Activated T-cell treated with anti-CD3 and anti-CD28 coated beads, Interleukin-2, amount 50 U/mL, for 72 hours (primary cell): ENCODE data around the gene C6orf136. TPM values are rescaled to one million over a fixed set of nuclear protein-coding genes. Genes with fewer than 3 reads are reported as not detected.

Source experiments
- ATAC-seq, 2 donors: fragments of 150-1000 bp; cut with Tn5 transposase; replicated peaks in 1 of 2; 2 replicates each; pipeline ENCODE4 v1.10.0; 2021; ENCODE audit warnings: moderate library complexity in 2 of 2, mild to moderate bottlenecking in 1 of 2
- DNase-seq, 2 donors: peaks; one replicate each; pipeline ENCODE4 v3.0.0; 2021 to 2022; ENCODE audit warnings: mixed read lengths in 1 of 2
- H3K27ac Mint-ChIP-seq: one replicate; pipeline ENCODE4 v1.8.0; 2022; ENCODE audit warnings: mild to moderate bottlenecking, moderate library complexity, mixed read lengths
- H3K27me3 Mint-ChIP-seq: one replicate; pipeline ENCODE4 v1.8.0; 2022; ENCODE audit warnings: low read depth, mixed read lengths
- H3K36me3 Mint-ChIP-seq, 2 donors: one replicate each; pipeline ENCODE4 v1.8.0; 2022; ENCODE audit warnings: mixed read lengths in 2 of 2, mild to moderate bottlenecking in 1 of 2; ENCODE audit not compliant: insufficient read depth in 2 of 2
- H3K4me1 Mint-ChIP-seq: one replicate; pipeline ENCODE4 v1.8.0; 2022; ENCODE audit warnings: low read depth, mixed read lengths
- H3K4me3 Mint-ChIP-seq, 2 donors: one replicate each; pipeline ENCODE4 v1.8.0; 2022; ENCODE audit warnings: mild to moderate bottlenecking in 2 of 2, mixed read lengths in 2 of 2, moderate library complexity in 2 of 2
- H3K9me3 Mint-ChIP-seq, 2 donors: one replicate each; pipeline ENCODE4 v1.8.0; 2022; ENCODE audit warnings: mixed read lengths in 2 of 2
- total RNA-seq, 2 donors: library from RNA; stranded (reverse); gene quantifications; one replicate each; pipeline ENCODE4 v1.2.3, GENCODE V29; 2022

Gene C6orf136
- total RNA-seq, 2 donors from 2014 or later, result 25.8 to 36.0 TPM

DNA sequence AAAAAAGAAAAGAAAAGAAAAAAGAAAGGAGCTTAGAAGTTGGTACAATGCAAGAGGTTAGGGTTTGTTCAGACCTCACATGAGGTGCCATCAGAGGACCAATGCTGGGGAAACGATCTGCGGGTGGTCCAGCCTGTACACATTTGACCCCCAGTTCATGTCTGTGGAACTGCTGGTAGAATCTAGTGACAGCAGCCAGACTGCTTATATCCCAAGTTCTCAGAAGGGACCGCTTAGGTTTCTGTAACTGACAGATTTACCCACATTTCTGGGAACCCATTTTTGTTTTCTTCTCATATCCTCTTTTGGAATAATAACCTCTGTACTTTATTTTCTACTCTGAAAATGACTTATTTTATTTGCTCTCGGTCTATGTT lies 34.8 kb downstream of the C6orf136 start:
- peak in 1 of 2 donors; percentile 27 for DNase-seq
- H3K27me3 Mint-ChIP-seq, result no peaks in the 10 kb centered on the region
- H3K27ac Mint-ChIP-seq, result peak overlapping the region; percentile 94
- peaks cover 40 to 60% of the 10 kb centered on the region in 2 donors for H3K36me3 Mint-ChIP-seq
- peak overlapping the region; percentile 96 to 98 for H3K4me3 Mint-ChIP-seq
- H3K9me3 Mint-ChIP-seq, result no peaks in the 10 kb centered on the region
- H3K4me1 Mint-ChIP-seq, result peaks cover 33% of the 10 kb centered on the region
- peak in 1 of 2 donors; percentile 1 for ATAC-seq

GRCh38 chr6:30682143-30683117 lies 35.5 kb downstream of the C6orf136 start:
- peaks cover 33% of the 10 kb centered on the region for H3K4me1 Mint-ChIP-seq
- ATAC-seq, result peak; percentile 69 to 75
- peaks cover 40 to 62% of the 10 kb centered on the region in 2 donors for H3K36me3 Mint-ChIP-seq
- H3K4me3 Mint-ChIP-seq, result peak overlapping the region; percentile 96 to 98
- H3K27ac Mint-ChIP-seq, result peak overlapping the region; percentile 94
- H3K27me3 Mint-ChIP-seq, result no peaks in the 10 kb centered on the region
- peak; percentile 90 for DNase-seq
- H3K9me3 Mint-ChIP-seq, result no peaks in the 10 kb centered on the region

DNA sequence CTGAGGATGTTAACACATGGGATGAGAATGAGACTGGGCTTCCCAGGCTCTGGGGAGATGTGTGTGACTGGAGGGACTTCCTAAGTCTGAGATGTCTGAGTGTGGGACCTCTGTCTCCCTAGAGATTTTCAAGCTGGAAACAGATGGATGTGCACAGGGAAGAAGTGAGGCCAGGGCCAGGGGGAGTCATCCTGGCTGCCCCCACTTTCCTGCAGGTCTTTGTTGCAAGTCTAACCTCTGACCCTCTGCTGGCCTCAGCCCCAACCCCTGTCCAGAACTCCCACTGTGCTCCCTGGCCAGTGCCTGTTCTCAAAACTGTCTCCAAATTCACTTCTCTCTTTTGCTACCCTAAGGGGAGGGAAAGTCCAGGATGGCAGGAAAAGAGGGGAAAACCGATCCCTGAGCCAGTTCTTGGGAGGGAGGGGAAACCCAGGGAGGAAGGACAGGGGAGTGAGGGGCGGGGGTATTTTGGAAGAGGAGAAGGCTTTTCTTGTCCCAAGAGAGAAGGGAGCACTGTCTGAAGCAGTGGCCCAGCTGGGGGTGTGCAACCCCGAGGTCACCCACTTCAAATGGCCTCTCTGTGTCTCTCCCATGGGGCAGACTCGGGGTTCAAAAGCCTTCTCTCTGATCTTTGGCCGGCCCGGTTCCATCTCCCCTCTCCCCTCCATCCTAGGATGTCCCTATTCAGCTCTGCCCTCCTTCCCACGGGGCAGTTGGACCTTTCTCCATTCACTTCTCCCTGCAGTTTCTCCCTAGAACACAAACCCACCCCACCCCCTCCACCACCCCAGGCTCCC lies 36.4 kb downstream of the C6orf136 start:
- no peaks in the 10 kb centered on the region for H3K9me3 Mint-ChIP-seq
- peaks cover 42% of the 10 kb centered on the region for H3K4me1 Mint-ChIP-seq
- ATAC-seq (no peak), DNase-seq (no peak)
- H3K36me3 Mint-ChIP-seq, result peaks cover 40 to 60% of the 10 kb centered on the region in 2 donors
- no peaks in the 10 kb centered on the region for H3K27me3 Mint-ChIP-seq
- peak overlapping the region; percentile 72 for H3K27ac Mint-ChIP-seq
- H3K4me3 Mint-ChIP-seq, result peak overlapping the region; percentile 96 to 98

- no peaks in the 10 kb centered on the region for H3K27me3 Mint-ChIP-seq
- peaks cover 39 to 56% of the 10 kb centered on the region in 2 donors for H3K36me3 Mint-ChIP-seq
- no peaks in the 10 kb centered on the region for H3K9me3 Mint-ChIP-seq
- peak overlapping the region; percentile 72 for H3K27ac Mint-ChIP-seq
- no peak for ATAC-seq
- peak overlapping the region; percentile 96 to 98 for H3K4me3 Mint-ChIP-seq
- no peak for DNase-seq
- H3K4me1 Mint-ChIP-seq, result peaks cover 42% of the 10 kb centered on the region
Observed at GRCh38 chr6:30683980-30684338, 37.0 kb downstream of the C6orf136 start.

DNA sequence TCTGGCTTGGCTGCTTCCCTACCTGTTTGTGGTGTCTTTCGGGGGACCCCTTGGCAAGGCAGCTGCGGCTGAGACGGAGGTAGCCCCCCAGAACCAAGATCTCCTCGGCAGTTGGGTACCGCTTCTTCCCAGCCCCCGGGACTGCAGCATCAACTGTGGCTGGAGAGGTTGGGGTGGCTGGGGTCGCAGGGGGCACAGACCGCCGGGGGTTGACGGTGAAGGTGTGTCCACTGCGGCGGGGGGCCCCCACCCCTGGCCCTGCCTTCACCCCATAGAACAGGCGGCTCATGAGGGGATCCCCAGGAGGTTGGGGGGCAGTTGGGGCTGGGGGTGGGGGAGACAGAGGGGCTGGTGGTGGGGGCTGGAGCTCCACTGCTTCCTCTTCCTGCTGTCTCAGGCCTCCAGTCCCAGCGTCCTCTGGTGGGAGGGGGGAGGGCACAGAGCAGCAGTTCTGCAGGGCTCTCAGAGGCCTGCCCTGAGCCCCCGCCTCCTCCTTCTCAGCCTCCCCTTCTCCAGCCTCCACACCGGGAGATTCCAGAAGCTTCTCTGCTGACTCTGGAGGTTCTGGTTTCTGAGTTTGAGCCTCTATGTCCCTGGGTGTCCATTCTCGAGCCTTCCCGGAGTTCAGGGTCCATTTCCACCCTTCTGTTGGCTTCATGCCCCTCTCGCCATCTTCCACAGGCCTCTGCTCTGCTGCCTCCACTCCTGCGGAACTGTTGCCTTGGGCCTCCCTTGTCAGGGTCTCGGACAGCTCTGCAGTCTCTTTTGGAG lies 37.6 kb downstream of the C6orf136 start:
- Mint-ChIP-seq H3K27me3 (no peaks in the 10 kb centered on the region), H3K36me3 (peaks cover 38 to 52% of the 10 kb centered on the region in 2 donors), H3K27ac (peak overlapping the region; percentile 95), H3K4me3 (peak overlapping the region; percentile 96 to 98), H3K4me1 (peaks cover 42% of the 10 kb centered on the region), H3K9me3 (no peaks in the 10 kb centered on the region)
- DNase-seq, result peak; percentile 62 to 69
- no peak for ATAC-seq

- Mint-ChIP-seq H3K27ac (peak overlapping the region; percentile 95), H3K27me3 (no peaks in the 10 kb centered on the region), H3K9me3 (no peaks in the 10 kb centered on the region), H3K4me1 (peaks cover 42% of the 10 kb centered on the region), H3K4me3 (peak overlapping the region; percentile 96 to 98), H3K36me3 (peaks cover 36 to 47% of the 10 kb centered on the region in 2 donors)
- ATAC-seq, result no peak
- DNase-seq, result peak; percentile 42 to 48
Observed at GRCh38 chr6:30685157-30686008, 38.5 kb downstream of the C6orf136 start.

DNA sequence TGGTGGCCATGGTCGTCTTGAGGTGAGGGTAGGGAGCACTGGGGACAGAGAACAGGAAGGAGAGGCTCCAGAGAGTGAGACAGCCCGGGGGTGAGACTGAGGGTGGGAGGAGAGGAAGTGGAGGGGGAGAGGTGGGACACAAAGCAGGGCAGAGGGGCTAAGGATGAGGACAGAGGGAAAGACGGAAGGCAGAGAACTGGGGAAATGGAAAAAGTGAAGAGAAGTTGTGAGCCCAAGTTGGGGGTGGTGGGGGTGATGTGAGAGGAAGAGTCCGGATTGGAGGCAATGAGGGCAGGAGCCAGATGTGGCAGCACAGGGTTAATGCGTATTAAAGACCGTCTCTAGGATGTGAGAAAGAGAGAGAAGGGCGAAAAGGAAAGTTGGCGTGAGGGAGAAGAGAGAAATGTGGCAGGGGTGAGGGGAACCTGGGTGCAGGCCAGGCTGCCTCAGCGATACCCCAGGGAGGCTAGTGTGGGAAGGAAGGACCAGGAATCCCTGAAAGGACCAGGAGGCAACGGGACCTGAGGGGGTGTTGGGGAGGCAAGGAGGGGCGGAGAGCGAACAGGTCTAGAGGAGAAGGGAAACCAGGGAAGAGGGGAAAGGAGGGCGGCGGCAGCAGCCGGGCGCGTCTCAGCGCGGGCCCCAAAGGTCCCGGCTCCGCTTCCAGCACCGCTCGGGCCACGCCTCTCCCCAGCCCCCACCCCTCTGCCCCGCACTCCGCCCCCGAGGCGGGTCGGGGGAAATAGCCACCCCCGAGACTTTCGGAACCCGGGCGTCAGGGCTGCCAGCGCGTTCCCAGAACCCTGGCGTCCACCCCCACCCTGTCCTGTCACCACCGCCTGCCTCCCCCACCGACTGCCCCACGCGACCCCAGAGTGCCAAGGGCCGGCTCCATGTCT lies 39.3 kb downstream of the C6orf136 start, which contains the start of gene PPP1R18:
Gene PPP1R18, minus strand, starts transcription at position 637 of the 899 bp plus-strand sequence. Its CDS starts 627 bp downstream, at position 10.
- Mint-ChIP-seq H3K4me3 (peak within 1 kb of the TSS; percentile 96 to 98), H3K27ac (peak within 1 kb of the TSS; percentile 95), H3K4me1 (peaks cover 40% of the 10 kb centered on the region), H3K9me3 (no peaks in the 10 kb centered on the region), H3K36me3 (peaks cover 33 to 39% of the 10 kb centered on the region in 2 donors), H3K27me3 (no peaks in the 10 kb centered on the region)
- DNase-seq (peak; percentile 86 to 87), ATAC-seq (peak; percentile 44 to 56)

GRCh38 chr6:30686908-30687658 lies 40.1 kb downstream of the C6orf136 start:
- Mint-ChIP-seq H3K27me3 (no peaks in the 10 kb centered on the region), H3K9me3 (no peaks in the 10 kb centered on the region), H3K27ac (peak overlapping the region; percentile 68), H3K4me1 (peaks cover 41% of the 10 kb centered on the region), H3K4me3 (peak overlapping the region; percentile 96 to 98), H3K36me3 (peaks cover 29 to 33% of the 10 kb centered on the region in 2 donors)
- DNase-seq, result peak; percentile 81 to 86
- peak; percentile 37 to 42 for ATAC-seq

GRCh38 chr6:30687659-30688431 lies 40.9 kb downstream of the C6orf136 start:
- H3K27me3 Mint-ChIP-seq, result no peaks in the 10 kb centered on the region
- peak overlapping the region; percentile 63 for H3K27ac Mint-ChIP-seq
- DNase-seq (no peak), ATAC-seq (no peak)
- peak overlapping the region; percentile 96 to 98 for H3K4me3 Mint-ChIP-seq
- H3K4me1 Mint-ChIP-seq, result peaks cover 41% of the 10 kb centered on the region
- no peaks in the 10 kb centered on the region for H3K9me3 Mint-ChIP-seq
- H3K36me3 Mint-ChIP-seq, result peaks cover 25 to 29% of the 10 kb centered on the region in 2 donors

- no peaks in the 10 kb centered on the region for H3K27me3 Mint-ChIP-seq
- H3K27ac Mint-ChIP-seq, result no peak overlapping the region
- H3K4me1 Mint-ChIP-seq, result peaks cover 41% of the 10 kb centered on the region
- H3K9me3 Mint-ChIP-seq, result no peaks in the 10 kb centered on the region
- peaks cover 22 to 26% of the 10 kb centered on the region in 2 donors for H3K36me3 Mint-ChIP-seq
- DNase-seq (no peak), ATAC-seq (no peak)
- peak overlapping the region; percentile 96 to 98 for H3K4me3 Mint-ChIP-seq
Observed at GRCh38 chr6:30688569-30688968, 41.6 kb downstream of the C6orf136 start.
